CD4-positive, alpha-beta T cell treated with Interferon alpha-2 for 1 hour (primary cell): ENCODE results near the gene EPB41L3.

Experiments used
- DNase-seq, 2 donors: peaks; one replicate each; pipeline ENCODE4 v3.0.0-alpha.2; 2020 to 2022

The EPB41L3 gene

GRCh38 chr18:5398269-5398668 is 145.5 kb downstream of the EPB41L3 start:
- no peak for DNase-seq

GRCh38 chr18:5397102-5397501 is 146.7 kb downstream of the EPB41L3 start:
- DNase-seq = no peak

- peak in 1 of 2 donors; percentile 7 for DNase-seq
These were observed 147.8 kb downstream of the EPB41L3 start for GRCh38 chr18:5395860-5396448.

- DNase-seq = no peak
These were observed 150.0 kb downstream of the EPB41L3 start for GRCh38 chr18:5393779-5394178.

- no peak for DNase-seq
These were observed 152.4 kb downstream of the EPB41L3 start for GRCh38 chr18:5391409-5391808.

- DNase-seq = no peak
These were observed 154.4 kb downstream of the EPB41L3 start for GRCh38 chr18:5389356-5389755.

GRCh38 chr18:5388896-5389295 is 154.9 kb downstream of the EPB41L3 start:
- DNase-seq = no peak

GRCh38 chr18:5380586-5380985 is 163.2 kb downstream of the EPB41L3 start:
- no peak for DNase-seq

GRCh38 chr18:5376986-5377385 is 166.8 kb downstream of the EPB41L3 start:
- no peak for DNase-seq

GRCh38 chr18:5370332-5370731 is 173.5 kb downstream of the EPB41L3 start:
- no peak for DNase-seq

- DNase-seq = no peak
These were observed 174.3 kb downstream of the EPB41L3 start for GRCh38 chr18:5369513-5369912.

GRCh38 chr18:5365443-5365842 is 178.4 kb downstream of the EPB41L3 start:
- no peak for DNase-seq

- DNase-seq = no peak
These were observed 193.2 kb downstream of the EPB41L3 start for GRCh38 chr18:5350636-5351035.
